IMR-90 (cell line): ENCODE results near the gene IWS1. TPM values are rescaled to one million over a fixed set of nuclear protein-coding genes. Genes with fewer than 3 reads are reported as not detected.

Source experiments
- ATAC-seq: fragments of 200-7000 bp; cut with Tn5 transposase; 2 replicates; pipeline ENCODE4 v1.9.1; 2020; ENCODE audit warnings: low read depth, mild to moderate bottlenecking, moderate library complexity
- BruUV-seq: library from RNA; stranded (reverse); fragments of 400-500 nt; replicated peaks from 2 replicates; lab custom pipeline; 2021; lab: Mats Ljungman, UMichigan
- CTCF ChIA-PET: fragments of 300-600 bp; formaldehyde crosslinking; extraction: SDS; loops from one replicate; lab custom pipeline; 2021; ENCODE audit warnings: antibody characterized with exemption; lab: Yijun Ruan, JAX
- POLR2A ChIA-PET: fragments of 300-600 bp; sonication (Branson Sonifier 250); formaldehyde crosslinking; loops from one replicate; lab custom pipeline; 2022; ENCODE audit warnings: antibody characterized with exemption; ENCODE audit not compliant: unreplicated experiment; lab: Charles Lee
- DNase-seq: peaks from one replicate; pipeline ENCODE4 v3.0.0; 2013
- H2AFZ ChIP-seq: replicated peaks from 2 replicates; pipeline ENCODE3; 2013; ENCODE audit warnings: low read length, mild to moderate bottlenecking; ENCODE audit not compliant: poor library complexity
- H2AK5ac ChIP-seq: 2 replicates; pipeline ENCODE4 v1.6.1; 2013; ENCODE audit warnings: low read depth, low read length, inconsistent platforms
- H2AK9ac ChIP-seq: replicated peaks from 2 replicates; pipeline ENCODE3; 2013; ENCODE audit warnings: mild to moderate bottlenecking, low read depth, low read length, moderate library complexity; ENCODE audit not compliant: poor library complexity
- H2BK120ac ChIP-seq: 2 replicates; pipeline ENCODE4 v1.6.1; 2013; ENCODE audit warnings: low read depth, low read length, inconsistent platforms
- H2BK15ac ChIP-seq: 3 replicates; pipeline ENCODE4 v1.6.1; 2013; ENCODE audit warnings: low read depth, low read length, inconsistent platforms
- H2BK20ac ChIP-seq: 2 replicates; pipeline ENCODE4 v1.6.1; 2013; ENCODE audit warnings: low read depth, mild to moderate bottlenecking, inconsistent platforms, low read length, moderate library complexity
- H2BK5ac ChIP-seq: 2 replicates; pipeline ENCODE4 v1.6.1; 2013; ENCODE audit warnings: mild to moderate bottlenecking, low read depth, low read length, inconsistent platforms; ENCODE audit not compliant: poor library complexity, severe bottlenecking
- H3K14ac ChIP-seq: replicated peaks from 2 replicates; pipeline ENCODE4 v1.6.1; 2013; ENCODE audit warnings: low read depth, low read length, inconsistent platforms
- H3K18ac ChIP-seq: 2 replicates; pipeline ENCODE4 v1.6.1; 2013; ENCODE audit warnings: low read depth, low read length, control low read depth
- H3K23ac ChIP-seq: 2 replicates; pipeline ENCODE4 v1.6.1; 2013; ENCODE audit warnings: low read depth, low read length, inconsistent platforms
- H3K27ac ChIP-seq: 2 replicates; pipeline ENCODE4 v1.5.1; 2013; ENCODE audit warnings: mild to moderate bottlenecking, control low read depth, low read length; ENCODE audit not compliant: insufficient read depth
- H3K27me3 ChIP-seq: 2 replicates; pipeline ENCODE4 v1.6.1; 2013; ENCODE audit warnings: low read length; ENCODE audit not compliant: control insufficient read depth, insufficient read depth
- H3K36me3 ChIP-seq: 2 replicates; pipeline ENCODE4 v1.6.1; 2013; ENCODE audit warnings: low read length, mixed read lengths; ENCODE audit not compliant: control insufficient read depth, insufficient read depth
- H3K4ac ChIP-seq: 2 replicates; pipeline ENCODE4 v1.6.1; 2013; ENCODE audit warnings: low read depth, low read length, inconsistent platforms
- H3K4me1 ChIP-seq: 2 replicates; pipeline ENCODE4 v1.6.1; 2013; ENCODE audit warnings: low read length, mixed read lengths; ENCODE audit not compliant: control insufficient read depth, insufficient read depth
- H3K4me2 ChIP-seq: 2 replicates; pipeline ENCODE4 v1.6.1; 2013; ENCODE audit warnings: low read depth, mild to moderate bottlenecking, control low read depth, low read length, moderate library complexity
- H3K4me3 ChIP-seq: 2 replicates; pipeline ENCODE4 v1.5.1; 2013; ENCODE audit warnings: low read depth, mild to moderate bottlenecking, control low read depth, low read length, moderate library complexity; ENCODE audit not compliant: insufficient read depth
- H3K56ac ChIP-seq: 2 replicates; pipeline ENCODE4 v1.6.1; 2013; ENCODE audit warnings: low read length, inconsistent platforms; ENCODE audit not compliant: insufficient read depth; ENCODE audit errors: extremely low read depth
- H3K79me1 ChIP-seq, 2 experiments: 2 replicates each; pipeline ENCODE4 v1.6.1; 2013; ENCODE audit warnings: low read length in 2 of 2, inconsistent platforms in 1 of 2, low read depth in 1 of 2
- H3K9ac ChIP-seq: 2 replicates; pipeline ENCODE4 v1.6.1; 2013; ENCODE audit warnings: low read depth, low read length, control low read depth
- H3K9me1 ChIP-seq: 2 replicates; pipeline ENCODE4 v1.6.1; 2013; ENCODE audit warnings: low read length, inconsistent platforms; ENCODE audit not compliant: insufficient read depth
- H3K9me3 ChIP-seq: 2 replicates; pipeline ENCODE4 v1.6.1; 2013; ENCODE audit warnings: low read length; ENCODE audit not compliant: control insufficient read depth, insufficient read depth
- H4K20me1 ChIP-seq: 2 replicates; pipeline ENCODE4 v1.6.1; 2013; ENCODE audit warnings: low read length, inconsistent platforms; ENCODE audit not compliant: insufficient read depth
- H4K5ac ChIP-seq: 2 replicates; pipeline ENCODE4 v1.6.1; 2013; ENCODE audit warnings: mild to moderate bottlenecking, low read depth, low read length, control low read depth
- H4K8ac ChIP-seq, 2 experiments: 2 replicates each; pipeline ENCODE4 v1.6.1; 2013; ENCODE audit warnings: low read depth in 2 of 2, low read length in 2 of 2, control low read depth in 1 of 2, inconsistent platforms in 1 of 2
- H4K91ac ChIP-seq: 2 replicates; pipeline ENCODE4 v1.6.1; 2013; ENCODE audit warnings: low read depth, low read length, inconsistent platforms; ENCODE audit not compliant: insufficient read depth
- BHLHE40 ChIP-seq: fragments of 150-350 bp; IDR thresholded peaks from 2 replicates; pipeline ENCODE4 v1.6.1; 2016; ENCODE audit warnings: mild to moderate bottlenecking, low read depth, low read length
- CEBPB ChIP-seq: IDR thresholded peaks from 2 replicates; pipeline ENCODE4 v1.6.1; 2012; ENCODE audit warnings: low read depth, low read length, improper control_type of control experiment
- CHD1 ChIP-seq: IDR thresholded peaks from 2 replicates; pipeline ENCODE4 v1.6.1; 2012; ENCODE audit warnings: low read depth, low read length, improper control_type of control experiment
- CTCF ChIP-seq: conservative IDR thresholded peaks from 2 replicates; pipeline ENCODE4 v1.5.1; 2012; ENCODE audit warnings: mild to moderate bottlenecking, low read depth, low read length, improper control_type of control experiment
- ELK1 ChIP-seq: fragments of 150-350 bp; IDR thresholded peaks from 2 replicates; pipeline ENCODE4 v1.6.1; 2016; ENCODE audit warnings: low read depth, mild to moderate bottlenecking, low read length, moderate library complexity, borderline replicate concordance
- FOS ChIP-seq: fragments of 150-350 bp; IDR thresholded peaks from 2 replicates; pipeline ENCODE4 v1.6.1; 2016; ENCODE audit warnings: low read depth, low read length
- MAFK ChIP-seq: IDR thresholded peaks from 2 replicates; pipeline ENCODE4 v1.6.1; 2012; ENCODE audit warnings: low read depth, low read length, improper control_type of control experiment
- MAZ ChIP-seq: IDR thresholded peaks from 2 replicates; pipeline ENCODE4 v1.6.1; 2012; ENCODE audit warnings: low read depth, mild to moderate bottlenecking, low read length, improper control_type of control experiment, moderate library complexity, borderline replicate concordance
- MXI1 ChIP-seq: IDR thresholded peaks from 2 replicates; pipeline ENCODE4 v1.6.1; 2012; ENCODE audit warnings: low read depth, mild to moderate bottlenecking, low read length, moderate library complexity, borderline replicate concordance
- NFE2L2 ChIP-seq: fragments of 150-350 bp; IDR thresholded peaks from 2 replicates; pipeline ENCODE4 v1.6.1; 2016; ENCODE audit warnings: low read depth, mild to moderate bottlenecking, low read length
- POLR2A ChIP-seq: IDR thresholded peaks from 2 replicates; pipeline ENCODE4 v1.6.1; 2012; ENCODE audit warnings: mild to moderate bottlenecking, low read depth, low read length
- RAD21 ChIP-seq: IDR thresholded peaks from 2 replicates; pipeline ENCODE4 v1.6.1; 2012; ENCODE audit warnings: low read length, improper control_type of control experiment
- RCOR1 ChIP-seq: IDR thresholded peaks from 2 replicates; pipeline ENCODE4 v1.6.1; 2012; ENCODE audit warnings: mild to moderate bottlenecking, low read length, improper control_type of control experiment; ENCODE audit not compliant: insufficient replicate concordance
- RFX5 ChIP-seq: IDR thresholded peaks from 2 replicates; pipeline ENCODE4 v1.8.0; 2012; ENCODE audit warnings: low read depth, mild to moderate bottlenecking, low read length, moderate library complexity
- SMC3 ChIP-seq: fragments of 150-350 bp; IDR thresholded peaks from 2 replicates; pipeline ENCODE4 v1.6.1; 2016; ENCODE audit warnings: low read depth, mild to moderate bottlenecking, antibody characterized with exemption, low read length, moderate library complexity
- USF2 ChIP-seq: fragments of 150-350 bp; IDR thresholded peaks from 2 replicates; pipeline ENCODE4 v1.6.1; 2017; ENCODE audit warnings: mild to moderate bottlenecking, antibody characterized with exemption, low read length, low read depth
- WGBS, 2 experiments: methylation state at CpG; one replicate each; pipeline versions ENCODE4 v1.1.5 to v1.1.7; 2013; ENCODE audit warnings: missing lambda C conversion rate in 2 of 2; ENCODE audit not compliant: insufficient read length in 1 of 2; ENCODE audit errors: extremely low coverage in 2 of 2; 5-methylcytosine and 5-hydroxymethylcytosine counted together
- dilution Hi-C: fragments of 300-500 bp; cut with HindIII; formaldehyde crosslinking; loops from one replicate; pipeline ENCODE4 v1.14.3; 2018; ENCODE audit warnings: low sequenced_read_pairs; ENCODE audit not compliant: unreplicated experiment
- in situ Hi-C: fragments of 300-500 bp; cut with MboI; formaldehyde crosslinking; loops from 3 replicates; pipeline ENCODE4 v1.14.3; 2019; ENCODE audit warnings: low sequenced_read_pairs, inconsistent platforms, mixed read lengths
- intact Hi-C: fragments of 100-400 bp; cut with micrococcal nuclease; formaldehyde crosslinking; loops from 2 replicates; pipeline ENCODE4 v1.10.0; 2022
- polyA plus RNA-seq, 3 experiments: library from polyadenylated mRNA; depleted of rRNA; stranded (reverse); fragments of >200 nt; gene quantifications; 2 replicates each; pipeline ENCODE4 v1.2.3, GENCODE V29; 2012; ENCODE audit warnings: low replicate concordance in 1 of 3
- total RNA-seq: library from RNA; depleted of rRNA; stranded (reverse); fragments of >200 nt; gene quantifications from 2 replicates; pipeline ENCODE4 v1.2.3, GENCODE V29; 2012

The IWS1 gene
- total and polyA plus RNA-seq, 2 of the 4 experiments (the other 2 are of a cell fraction) = 31.5 to 52.5 TPM

- in situ Hi-C loops = no loop called here
These were observed 20.5 kb upstream of the IWS1 start for GRCh38 chr2:127546797-127547196.

More at GRCh38 chr2:127546797-127547196, 20.5 kb upstream of the IWS1 start:
- Histone ChIP-seq H3K27me3 (peaks cover 51% of the 10 kb centered on the region), H3K4me1 (no peaks in the 10 kb centered on the region), H3K18ac (no peak overlapping the region), H2AFZ (no peak overlapping the region), H2BK20ac (no peak overlapping the region), H2AK5ac (no peak overlapping the region), H3K56ac (no peak overlapping the region), H2BK120ac (no peak overlapping the region), H3K4me3 (no peak overlapping the region), H3K4ac (no peak overlapping the region), H3K4me2 (no peak overlapping the region), H3K9me1 (peaks cover 3% of the 10 kb centered on the region; the same call in 1 of the 2 replicates), H2BK15ac (no peak overlapping the region), H3K9ac (no peak overlapping the region), H3K79me1 (no peaks in the 10 kb centered on the region), H2AK9ac (no peak overlapping the region), H2BK5ac (no peak overlapping the region), H4K20me1 (no peaks in the 10 kb centered on the region), H3K36me3 (no peaks in the 10 kb centered on the region), H3K23ac (no peak overlapping the region), H4K5ac (no peak overlapping the region), H3K14ac (no peak overlapping the region), H3K9me3 (peaks cover 2% of the 10 kb centered on the region; the same call in 1 of the 2 replicates), H4K8ac (no peak overlapping the region), H4K91ac (no peak overlapping the region), H3K27ac (no peak overlapping the region)
- DNase-seq (no peak), ATAC-seq (no peak)
- POLR2A ChIA-PET = no interaction called here
- CTCF ChIA-PET = no interaction called here
- no TSS peak for BruUV-seq
- intact Hi-C loops = no loop called here
- dilution Hi-C loops = no loop called here
- 38 to 100% methylated on average over 1 to 3 of the region's 3 CpGs for WGBS, 2 experiments
- TF ChIP-seq RCOR1 = no peak
- no peak for TF ChIP-seq MXI1
- no peak for TF ChIP-seq FOS
- TF ChIP-seq MAFK = no peak
- no peak for TF ChIP-seq SMC3
- no peak for TF ChIP-seq BHLHE40
- TF ChIP-seq NFE2L2 = no peak
- no peak for TF ChIP-seq RFX5
- no peak for TF ChIP-seq MAZ
- TF ChIP-seq USF2 = no peak
- TF ChIP-seq CHD1 = no peak
- no peak for TF ChIP-seq RAD21
- no peak for TF ChIP-seq POLR2A
- no peak for TF ChIP-seq ELK1
- TF ChIP-seq CEBPB = no peak
- TF ChIP-seq CTCF = no peak
